H1 (cell line): ENCODE measurements around the gene SLC26A1. TPM values are rescaled to one million over a fixed set of nuclear protein-coding genes. Genes with fewer than 3 reads are reported as not detected.

ENCODE experiments used
- CTCF ChIA-PET: fragments of 300-600 bp; sonication (Branson Sonifier 250); formaldehyde crosslinking; loops from one replicate; lab custom pipeline; 2021; ENCODE audit not compliant: partially characterized antibody; lab: Charles Lee
- POLR2A ChIA-PET: fragments of 300-600 bp; sonication (Branson Sonifier 250); formaldehyde crosslinking; loops from one replicate; lab custom pipeline; 2021; ENCODE audit warnings: inconsistent platforms; ENCODE audit not compliant: partially characterized antibody; lab: Charles Lee
- DNase-seq, 2 experiments: peaks; one replicate each; pipeline versions ENCODE4 v3.0.0 to v3.0.0-alpha.2; 2010 to 2022; ENCODE audit warnings: low spot score in 2 of 2, low read depth in 1 of 2, mixed read lengths in 1 of 2
- FAIRE-seq: peaks from 2 replicates; lab custom pipeline; 2011; peaks lifted over from hg19 to GRCh38; lab: Jason Lieb, UNC
- H2AFZ ChIP-seq: 2 replicates; pipeline ENCODE4 v1.8.1; 2012; ENCODE audit warnings: low read length, inconsistent platforms
- H2AK5ac ChIP-seq: 2 replicates; pipeline ENCODE4 v1.6.1; 2013; ENCODE audit warnings: low read depth, low read length
- H2BK120ac ChIP-seq: replicated peaks from 2 replicates; pipeline ENCODE3; 2013; ENCODE audit warnings: low read depth, low read length, inconsistent platforms
- H2BK12ac ChIP-seq: 2 replicates; pipeline ENCODE4 v1.6.1; 2013; ENCODE audit warnings: low read depth, low read length
- H2BK15ac ChIP-seq: 2 replicates; pipeline ENCODE4 v1.6.1; 2013; ENCODE audit warnings: low read length
- H2BK20ac ChIP-seq: 2 replicates; pipeline ENCODE4 v1.6.1; 2013; ENCODE audit warnings: low read length
- H2BK5ac ChIP-seq: 2 replicates; pipeline ENCODE4 v1.6.1; 2013; ENCODE audit warnings: low read depth, low read length
- H3K14ac ChIP-seq: 2 replicates; pipeline ENCODE4 v1.6.1; 2013; ENCODE audit warnings: inconsistent platforms; ENCODE audit not compliant: insufficient read length
- H3K18ac ChIP-seq: 2 replicates; pipeline ENCODE4 v1.6.1; 2013; ENCODE audit warnings: low read length; ENCODE audit errors: extremely low read depth
- H3K23ac ChIP-seq: 2 replicates; pipeline ENCODE4 v1.6.1; 2013; ENCODE audit warnings: inconsistent platforms; ENCODE audit not compliant: insufficient read length
- H3K23me2 ChIP-seq: 2 replicates; pipeline ENCODE4 v1.6.1; 2013; ENCODE audit warnings: low read depth, low read length
- H3K27ac ChIP-seq: 2 replicates; pipeline ENCODE4 v1.6.1; 2011; ENCODE audit warnings: low read depth, low read length, inconsistent platforms
- H3K27me3 ChIP-seq, 4 experiments: replicated peaks in 1 of 4; 1 replicate in 1 of 4; 2 replicates in 3 of 4; pipeline versions ENCODE4 v1.6.1 to v1.8.1; 2011 to 2013; ENCODE audit warnings: low read length in 3 of 4, mild to moderate bottlenecking in 3 of 4, inconsistent platforms in 2 of 4, mixed read lengths in 2 of 4, moderate library complexity in 1 of 4; ENCODE audit not compliant: control insufficient read depth in 3 of 4, insufficient read depth in 3 of 4; ENCODE audit errors: extremely low read depth in 1 of 4
- H3K36me3 ChIP-seq, 4 experiments: 2 replicates each; pipeline versions ENCODE4 v1.6.1 to v1.8.1; 2011 to 2013; ENCODE audit warnings: mild to moderate bottlenecking in 4 of 4, low read length in 3 of 4, moderate library complexity in 2 of 4, control low read depth in 1 of 4, inconsistent platforms in 1 of 4; ENCODE audit not compliant: insufficient read depth in 4 of 4, control insufficient read depth in 2 of 4
- H3K4ac ChIP-seq: replicated peaks from 2 replicates; pipeline ENCODE3; 2013; ENCODE audit warnings: low read length, low read depth, mixed read lengths, inconsistent platforms; ENCODE audit not compliant: insufficient read length
- H3K4me1 ChIP-seq, 4 experiments: replicated peaks in 1 of 4; 1 replicate in 1 of 4; 2 replicates in 3 of 4; pipeline versions ENCODE4 v1.6.1 to v1.8.1; 2011 to 2013; ENCODE audit warnings: low read length in 3 of 4, inconsistent platforms in 2 of 4, mixed read lengths in 1 of 4; ENCODE audit not compliant: insufficient read depth in 4 of 4, control insufficient read depth in 3 of 4
- H3K4me2 ChIP-seq, 2 experiments: 2 replicates each; pipeline versions ENCODE4 v1.6.1 to v1.8.1; 2011 to 2013; ENCODE audit warnings: low read depth in 2 of 2, low read length in 2 of 2, control low read depth in 1 of 2, inconsistent platforms in 1 of 2, mild to moderate bottlenecking in 1 of 2; ENCODE audit not compliant: insufficient read depth in 1 of 2
- H3K4me3 ChIP-seq, 4 experiments: fragments of 200-600, 300-600 bp in 1 of 4; sonication (generic), shearing (Covaris generic), sonication (Bioruptor Twin) in 1 of 4; 2 replicates each; pipeline versions ENCODE4 v1.5.1 to v1.8.1; 2011 to 2016; ENCODE audit warnings: low read length in 4 of 4, low read depth in 3 of 4, control low read depth in 2 of 4, inconsistent platforms in 2 of 4, mild to moderate bottlenecking in 2 of 4, mixed read lengths in 1 of 4, moderate library complexity in 1 of 4; ENCODE audit not compliant: insufficient read depth in 2 of 4; ENCODE audit errors: extremely low read depth in 1 of 4
- H3K56ac ChIP-seq: replicated peaks from 2 replicates; pipeline ENCODE3; 2013; ENCODE audit warnings: low read depth, mild to moderate bottlenecking, mixed read lengths, low read length, inconsistent platforms; ENCODE audit not compliant: insufficient read length
- H3K79me1 ChIP-seq: 2 replicates; pipeline ENCODE4 v1.6.1; 2013; ENCODE audit warnings: low read depth, low read length, control low read depth
- H3K79me2 ChIP-seq, 2 experiments: 2 replicates each; pipeline versions ENCODE4 v1.6.1 to v1.8.1; 2012 to 2013; ENCODE audit warnings: low read length in 2 of 2, mild to moderate bottlenecking in 2 of 2, inconsistent platforms in 1 of 2; ENCODE audit not compliant: insufficient read depth in 2 of 2, control insufficient read depth in 1 of 2
- H3K9ac ChIP-seq, 4 experiments: replicated peaks in 1 of 4; 1 replicate in 1 of 4; 2 replicates in 3 of 4; pipeline versions ENCODE4 v1.6.1 to v1.8.1; 2011 to 2013; ENCODE audit warnings: low read depth in 3 of 4, low read length in 3 of 4, control low read depth in 2 of 4, mild to moderate bottlenecking in 2 of 4, moderate library complexity in 2 of 4, inconsistent platforms in 1 of 4; ENCODE audit errors: extremely low read depth in 1 of 4
- H3K9me3 ChIP-seq, 2 experiments: 2 replicates each; pipeline versions ENCODE4 v1.6.1 to v1.8.1; 2012 to 2013; ENCODE audit warnings: mild to moderate bottlenecking in 2 of 2, moderate library complexity in 2 of 2, control low read depth in 1 of 2, inconsistent platforms in 1 of 2, low read depth in 1 of 2, low read length in 1 of 2, mixed read lengths in 1 of 2; ENCODE audit not compliant: insufficient read depth in 2 of 2
- H4K20me1 ChIP-seq, 2 experiments: replicated peaks in 1 of 2; 2 replicates each; pipeline versions ENCODE3 to v1.8.1; 2011 to 2013; ENCODE audit warnings: inconsistent platforms in 2 of 2, low read length in 2 of 2, mild to moderate bottlenecking in 1 of 2; ENCODE audit not compliant: insufficient read depth in 2 of 2, control insufficient read depth in 1 of 2
- H4K5ac ChIP-seq: 2 replicates; pipeline ENCODE4 v1.6.1; 2013; ENCODE audit warnings: low read length, low read depth, mixed read lengths, inconsistent platforms; ENCODE audit not compliant: insufficient read length
- H4K8ac ChIP-seq: 2 replicates; pipeline ENCODE4 v1.8.0; 2013; ENCODE audit warnings: mild to moderate bottlenecking, moderate library complexity, low read length, inconsistent platforms; ENCODE audit not compliant: insufficient read depth; ENCODE audit errors: extremely low read depth
- H4K91ac ChIP-seq: replicated peaks from 2 replicates; pipeline ENCODE3; 2013; ENCODE audit warnings: low read length, mixed read lengths, inconsistent platforms; ENCODE audit not compliant: insufficient read length
- ASH2L ChIP-seq: fragments of 200-600, 300-600 bp; sonication (generic); IDR thresholded peaks from one replicate; pipeline ENCODE4 v1.7.1; 2017; ENCODE audit warnings: low read length
- EGR1 ChIP-seq: IDR thresholded peaks from 2 replicates; pipeline ENCODE4 v1.6.1; 2011; ENCODE audit warnings: low read depth, low read length, borderline replicate concordance
- EP300 ChIP-seq, 2 experiments: IDR thresholded peaks; 1 replicate in 1 of 2; 2 replicates in 1 of 2; pipeline ENCODE4 v1.6.1; 2011 to 2012; ENCODE audit warnings: low read depth in 2 of 2, low read length in 2 of 2, mild to moderate bottlenecking in 2 of 2, borderline replicate concordance in 1 of 2, inconsistent platforms in 1 of 2, moderate library complexity in 1 of 2
- HDAC2 ChIP-seq, 2 experiments: fragments of 300-600 bp in 1 of 2; sonication (generic) in 1 of 2; IDR thresholded peaks; 2 replicates each; pipeline ENCODE4 v1.6.1; 2011 to 2012; ENCODE audit warnings: low read depth in 2 of 2, low read length in 2 of 2, mild to moderate bottlenecking in 2 of 2, moderate library complexity in 2 of 2, borderline replicate concordance in 1 of 2, inconsistent platforms in 1 of 2
- JUN ChIP-seq: IDR thresholded peaks from 2 replicates; pipeline ENCODE4 v1.6.1; 2011; ENCODE audit warnings: low read depth, mild to moderate bottlenecking, improper control_type of control experiment, low read length
- JUND ChIP-seq: IDR thresholded peaks from 2 replicates; pipeline ENCODE4 v1.6.1; 2011; ENCODE audit warnings: mild to moderate bottlenecking, improper control_type of control experiment, low read length
- KDM1A ChIP-seq: fragments of 200-600, 300-600 bp; sonication (generic); IDR thresholded peaks from 2 replicates; pipeline ENCODE4 v1.7.1; 2016; ENCODE audit warnings: mild to moderate bottlenecking, low read length, borderline replicate concordance
- MAFK ChIP-seq: IDR thresholded peaks from 2 replicates; pipeline ENCODE4 v1.6.1; 2012; ENCODE audit warnings: low read depth, mild to moderate bottlenecking, improper control_type of control experiment, low read length
- SIX5 ChIP-seq: IDR thresholded peaks from 2 replicates; pipeline ENCODE4 v1.6.1; 2011; ENCODE audit warnings: mild to moderate bottlenecking, low read depth, low read length
- WGBS, 2 experiments: shearing (Covaris generic) in 1 of 2; methylation state at CpG; one replicate each; pipeline versions ENCODE4 v1.1.6 to v1.1.7; 2013 to 2015; ENCODE audit warnings: low lambda C conversion rate in 2 of 2, mixed read lengths in 2 of 2, inconsistent platforms in 1 of 2, low coverage in 1 of 2, missing lambda C conversion rate in 1 of 2; ENCODE audit not compliant: insufficient replicate concordance in 2 of 2, insufficient coverage in 1 of 2, insufficient read length in 1 of 2; ENCODE audit errors: extremely low coverage in 1 of 2, missing lambda C conversion rate in 1 of 2; 5-methylcytosine and 5-hydroxymethylcytosine counted together
- polyA plus RNA-seq, 7 experiments: library from polyadenylated mRNA; depleted of rRNA in 3 of 7; stranded (reverse) in 5 of 7; unstranded in 2 of 7; fragments of >200 nt in 5 of 7; fragments of 200-250 nt in 2 of 7; gene quantifications; 1 replicate in 5 of 7; 2 replicates in 1 of 7; 4 replicates in 1 of 7; pipeline versions ENCODE4 v1.2.1 to v1.2.3, GENCODE V29; 2011 to 2013; ENCODE audit warnings: missing spikeins in 2 of 7, mixed read lengths in 2 of 7
- total RNA-seq: library from RNA; stranded (reverse); fragmentation: NEBNext Ultra II Directional; extraction: Animal tissue kit (Norgen Biotek cat#: 25700); gene quantifications from 2 replicates; pipeline ENCODE4 v1.2.1, GENCODE V29; 2021
- TF ChIP-seq, protein P1 (sequence below): IDR thresholded peaks from 2 replicates; pipeline ENCODE4 v1.6.1; 2012; ENCODE audit warnings: inconsistent platforms

Gene SLC26A1
- total and polyA plus RNA-seq, 2 of the 8 experiments (the other 6 are each of a cell fraction or from before 2014, with no cell fraction given), result 0.11 TPM; not detected in 1

DNA sequence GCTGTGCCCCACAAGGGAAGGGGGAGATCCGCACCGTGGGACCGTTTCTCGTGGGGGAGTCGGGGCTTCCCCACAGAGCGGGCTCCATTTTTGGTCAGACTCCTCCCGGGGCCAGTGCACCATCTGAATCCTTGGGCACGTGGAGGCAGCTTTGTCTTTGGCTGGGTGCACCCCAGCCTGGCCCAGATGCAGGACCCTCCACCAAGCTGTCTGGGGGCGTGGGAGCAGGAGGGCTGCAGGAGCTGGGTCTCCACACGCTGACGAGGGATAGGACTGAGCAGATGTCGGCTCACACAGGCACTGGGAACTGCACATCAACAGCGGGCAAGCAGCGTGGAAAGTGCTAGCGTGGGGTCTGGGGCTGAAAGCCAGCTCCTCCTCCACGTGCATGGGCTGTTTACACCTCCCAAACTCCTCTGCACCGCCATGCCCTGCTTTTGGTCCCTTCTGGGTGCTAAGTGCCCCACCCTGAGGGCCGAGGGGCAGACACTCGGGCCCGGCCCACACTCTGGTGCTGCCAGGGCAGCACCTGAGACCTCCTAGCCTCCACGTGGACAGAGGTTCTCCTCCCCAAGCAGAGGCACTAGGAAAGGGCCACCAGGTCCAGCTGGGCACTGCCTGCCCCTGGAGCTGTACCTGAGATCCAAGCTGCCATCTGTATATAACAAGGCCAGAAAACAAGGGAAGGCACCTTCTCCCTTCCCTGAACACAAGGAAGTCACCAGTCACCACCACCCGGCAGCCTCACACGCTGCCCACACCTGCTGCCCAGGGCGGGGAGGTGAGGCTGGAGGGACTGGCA lies 33.7 kb downstream of the SLC26A1 start:
- peaks cover 0 to 5% of the 10 kb centered on the region in 2 experiments for H4K20me1 ChIP-seq
- no peak overlapping the region for H2AFZ ChIP-seq
- no peak overlapping the region for H3K23ac ChIP-seq
- H3K27me3 ChIP-seq, result no peaks in the 10 kb centered on the region
- H3K36me3 ChIP-seq, result no peaks in the 10 kb centered on the region
- WGBS, 2 experiments, result 90% methylated on average over 21 of the region's 24 CpGs; no CpG with 5 or more reads in 1 of the 2 experiments
- no peak overlapping the region for H2BK20ac ChIP-seq
- no peak overlapping the region for H2BK5ac ChIP-seq
- H3K4me3 ChIP-seq, result no peak overlapping the region
- no peaks in the 10 kb centered on the region for H3K79me2 ChIP-seq
- H3K14ac ChIP-seq, result no peak overlapping the region
- no peak overlapping the region for H3K56ac ChIP-seq
- ChIA-PET POLR2A (interaction anchor here (0.6 to 1.6 kb wide), 5 partner anchors 9 to 1506 kb away, joined by 3 to 4 read pairs (median 4); no protein-coding TSS in a partner anchor), CTCF (interaction anchor here (1.6 kb wide), 1 partner anchor 8 kb away, joined by 4 read pairs; no protein-coding TSS in a partner anchor)
- H4K5ac ChIP-seq, result no peak overlapping the region
- no peak overlapping the region for H2BK12ac ChIP-seq
- H3K9me3 ChIP-seq, result no peaks in the 10 kb centered on the region
- no peaks in the 10 kb centered on the region for H3K79me1 ChIP-seq
- H3K4me1 ChIP-seq, result no peaks in the 10 kb centered on the region; a peak in 1 of 7 replicates
- peak overlapping the region; percentile 28; the same call in 1 of the 2 replicates for H4K8ac ChIP-seq
- DNase-seq, result no peak
- no peak overlapping the region for H2BK120ac ChIP-seq
- H3K23me2 ChIP-seq, result no peaks in the 10 kb centered on the region
- no peak overlapping the region for H2BK15ac ChIP-seq
- no peak overlapping the region for H2AK5ac ChIP-seq
- H4K91ac ChIP-seq, result no peak overlapping the region
- H3K27ac ChIP-seq, result no peak overlapping the region; the same call in 1 of the 2 replicates
- H3K9ac ChIP-seq, result no peak overlapping the region; a peak in 1 of 7 replicates
- H3K4me2 ChIP-seq, result no peak overlapping the region
- no peak overlapping the region for H3K18ac ChIP-seq
- no peak for FAIRE-seq
- no peak overlapping the region for H3K4ac ChIP-seq
- TF ChIP-seq JUN (no peak), JUND (no peak), KDM1A (no peak), EP300 (IDR thresholded peaks at IDR 0.05; ENCODE audit: borderline replicate concordance in 1 of 2, low read depth in 2 of 2, low read length in 2 of 2) (no peak), MAFK (no peak), HDAC2 (IDR thresholded peaks at IDR 0.05; ENCODE audit: borderline replicate concordance in 1 of 2, low read depth in 2 of 2, low read length in 2 of 2) (no peak), EGR1 (no peak), ASH2L (no peak), SIX5 (no peak)
- TF ChIP-seq, protein P1, sequence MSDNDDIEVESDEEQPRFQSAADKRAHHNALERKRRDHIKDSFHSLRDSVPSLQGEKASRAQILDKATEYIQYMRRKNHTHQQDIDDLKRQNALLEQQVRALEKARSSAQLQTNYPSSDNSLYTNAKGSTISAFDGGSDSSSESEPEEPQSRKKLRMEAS, result no peak
